HUDEP-2 (cell line): ENCODE measurements around the gene TGFB1I1.
"Not testable (repeated sequence)": the region's sequence is repeated elsewhere in the genome, so short reads cannot be mapped to it uniquely, and the experiment has no call there.

ENCODE experiments used
- DNase-seq, 76 experiments: peaks; one replicate each; lab custom pipeline; 2025; ENCODE audit not compliant: unreplicated experiment in 76 of 76; lab: John Stamatoyannopoulos, UW

The TGFB1I1 gene

GRCh38 chr16:31507929-31508705, 36.2 kb downstream of the TGFB1I1 start, which contains the start of gene RUSF1:
Gene RUSF1, minus strand, starts transcription at chr16:31508391. Its CDS starts 18 bp downstream, at chr16:31508373.
- peak in 72 of 76 experiments; percentile 35 to 88 (median 78) for DNase-seq

GRCh38 chr16:31508706-31509195, 36.8 kb downstream of the TGFB1I1 start:
- DNase-seq = no peak

GRCh38 chr16:31513126-31513525, 41.2 kb downstream of the TGFB1I1 start:
- peak in 11 of 76 experiments; percentile 12 to 81 (median 65) for DNase-seq

- DNase-seq = no peak
These were observed 41.9 kb downstream of the TGFB1I1 start for GRCh38 chr16:31513884-31514283.

- no peak for DNase-seq
These were observed 45.9 kb downstream of the TGFB1I1 start for GRCh38 chr16:31517800-31518402.

GRCh38 chr16:31519759-31520431, 47.9 kb downstream of the TGFB1I1 start:
- peak in 1 of 76 experiments; percentile 12 for DNase-seq

GRCh38 chr16:31521368-31521767, 49.4 kb downstream of the TGFB1I1 start:
- no peak for DNase-seq

- DNase-seq = peak in 4 of 76 experiments; percentile 12 to 21 (median 16)
These were observed 50.1 kb downstream of the TGFB1I1 start for GRCh38 chr16:31522071-31522470.

- not testable (repeated sequence) for DNase-seq
These were observed 51.8 kb downstream of the TGFB1I1 start for GRCh38 chr16:31523768-31524167.

- no peak for DNase-seq
These were observed 53.2 kb downstream of the TGFB1I1 start for GRCh38 chr16:31525113-31525512.
